ENCODE results near the gene COG7. TPM values are rescaled to one million over a fixed set of nuclear protein-coding genes. Genes with fewer than 3 reads are reported as not detected.

COG7 gene
- total RNA-seq, 1 experiment from 2014 or later: 22.1 TPM

DNA sequence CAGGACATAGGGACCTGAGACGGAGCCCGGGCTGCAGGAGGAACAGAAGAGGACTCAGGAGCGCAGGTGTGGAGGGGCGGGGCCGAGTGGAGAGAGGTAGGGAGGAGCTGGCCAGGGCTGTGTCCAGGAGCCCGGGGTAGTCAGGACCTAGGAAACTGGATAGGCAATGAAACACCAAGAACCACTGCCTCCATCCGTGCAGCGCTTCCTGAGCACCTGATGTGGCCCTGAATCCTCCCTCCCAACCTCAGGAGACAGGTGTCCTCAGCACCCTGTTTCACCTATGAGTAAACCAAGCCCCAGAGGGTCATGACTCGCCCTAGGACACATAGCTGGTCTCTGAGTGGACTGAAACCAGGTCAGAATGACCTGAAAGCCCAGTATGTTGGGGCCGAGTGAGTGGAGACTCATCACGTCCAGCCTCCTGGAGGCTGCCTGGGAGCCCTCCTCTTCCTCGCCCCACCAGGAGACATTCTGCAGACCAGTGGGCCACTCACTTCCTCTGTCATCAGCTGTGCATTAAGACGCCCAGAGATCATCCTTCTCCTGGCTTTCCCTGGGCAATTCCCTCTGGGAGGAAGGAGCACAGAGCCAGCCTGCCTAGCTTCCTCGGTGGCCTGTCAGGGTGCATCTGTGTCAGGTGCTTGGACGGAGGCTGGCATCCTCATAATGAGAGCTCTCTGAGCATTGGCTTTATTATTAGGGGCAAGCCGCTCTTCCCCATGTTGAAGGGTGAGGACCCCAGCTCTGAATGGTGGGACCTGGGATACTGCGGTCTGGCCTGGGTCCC is 78.1 kb downstream of the COG7 start:
- CTCF ChIA-PET: interaction anchor here (0.6 kb wide), 1 partner anchor 194 kb away, joined by 4 read pairs; no protein-coding TSS in a partner anchor
- Histone ChIP-seq H2AFZ (ENCODE audit: low read depth, low read length, poor library complexity, severe bottlenecking) (no peak overlapping the region), H3K4me3 (replicated peaks in 1 of 2; ENCODE audit: low read depth in 1 of 2, low read length in 2 of 2) (no peak overlapping the region), H3K4me1 (ENCODE audit: control insufficient read depth in 1 of 2, insufficient read depth in 2 of 2, low read length in 2 of 2) (no peaks in the 10 kb centered on the region), H3K79me2 (ENCODE audit: insufficient read depth, low read length) (no peaks in the 10 kb centered on the region), H3K4me2 (ENCODE audit: low read length) (no peak overlapping the region), H3K36me3 (ENCODE audit: control insufficient read depth in 1 of 2, insufficient read depth in 2 of 2, low read length in 2 of 2) (no peaks in the 10 kb centered on the region), H3K9me3 (ENCODE audit: control insufficient read depth in 1 of 2, insufficient read depth in 1 of 2, low read depth in 1 of 2, low read length in 2 of 2) (no peaks in the 10 kb centered on the region), H3K9ac (ENCODE audit: low read length) (no peak overlapping the region), H3K27me3 (ENCODE audit: insufficient read depth, low read length) (no peaks in the 10 kb centered on the region), H3K27ac (ENCODE audit: low read depth, low read length) (no peak overlapping the region), H4K20me1 (ENCODE audit: insufficient read depth) (no peaks in the 10 kb centered on the region), H3K9me2 (ENCODE audit: insufficient read depth) (no peaks in the 10 kb centered on the region)
- no peak for DNase-seq (ENCODE audit: low read depth, low spot score)
- TF ChIP-seq, protein P1, sequence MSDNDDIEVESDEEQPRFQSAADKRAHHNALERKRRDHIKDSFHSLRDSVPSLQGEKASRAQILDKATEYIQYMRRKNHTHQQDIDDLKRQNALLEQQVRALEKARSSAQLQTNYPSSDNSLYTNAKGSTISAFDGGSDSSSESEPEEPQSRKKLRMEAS (IDR thresholded peaks at IDR 0.05): no peak
- TF ChIP-seq, protein P2, sequence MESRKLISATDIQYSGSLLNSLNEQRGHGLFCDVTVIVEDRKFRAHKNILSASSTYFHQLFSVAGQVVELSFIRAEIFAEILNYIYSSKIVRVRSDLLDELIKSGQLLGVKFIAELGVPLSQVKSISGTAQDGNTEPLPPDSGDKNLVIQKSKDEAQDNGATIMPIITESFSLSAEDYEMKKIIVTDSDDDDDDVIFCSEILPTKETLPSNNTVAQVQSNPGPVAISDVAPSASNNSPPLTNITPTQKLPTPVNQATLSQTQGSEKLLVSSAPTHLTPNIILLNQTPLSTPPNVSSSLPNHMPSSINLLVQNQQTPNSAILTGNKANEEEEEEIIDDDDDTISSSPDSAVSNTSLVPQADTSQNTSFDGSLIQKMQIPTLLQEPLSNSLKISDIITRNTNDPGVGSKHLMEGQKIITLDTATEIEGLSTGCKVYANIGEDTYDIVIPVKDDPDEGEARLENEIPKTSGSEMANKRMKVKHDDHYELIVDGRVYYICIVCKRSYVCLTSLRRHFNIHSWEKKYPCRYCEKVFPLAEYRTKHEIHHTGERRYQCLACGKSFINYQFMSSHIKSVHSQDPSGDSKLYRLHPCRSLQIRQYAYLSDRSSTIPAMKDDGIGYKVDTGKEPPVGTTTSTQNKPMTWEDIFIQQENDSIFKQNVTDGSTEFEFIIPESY (IDR thresholded peaks at IDR 0.05; ENCODE audit: extremely low read depth, insufficient replicate concordance, low read length): no peak
- TF ChIP-seq EZH2phosphoT487 (IDR thresholded peaks at IDR 0.05; ENCODE audit: borderline replicate concordance) (no peak), RAD21 (IDR thresholded peaks at IDR 0.05; ENCODE audit: low read depth) (no peak), FOSL1 (IDR thresholded peaks at IDR 0.05; ENCODE audit: low read depth) (no peak), ELF1 (IDR thresholded peaks at IDR 0.05; ENCODE audit: borderline replicate concordance, low read depth) (no peak), EZH2 (IDR thresholded peaks at IDR 0.05) (no peak), CBX3 (IDR thresholded peaks at IDR 0.05; ENCODE audit: low read depth) (no peak), ZFX (IDR thresholded peaks at IDR 0.05) (no peak), SRF (IDR thresholded peaks at IDR 0.05; ENCODE audit: low read depth) (no peak), POLR2A (IDR thresholded peaks at IDR 0.05; ENCODE audit: borderline replicate concordance, extremely low read depth, insufficient read depth, insufficient read length) (no peak), TCF7L2 (IDR thresholded peaks at IDR 0.05; ENCODE audit: borderline replicate concordance, extremely low read depth, insufficient read depth, insufficient read length) (no peak), SP1 (IDR thresholded peaks at IDR 0.05; ENCODE audit: low read depth) (no peak)
- no TSS peak for BruUV-seq (replicated peaks)
- peak; percentile 53; the same call in 1 of the 2 replicates for ATAC-seq
- intact Hi-C loops (cut with micrococcal nuclease): no loop called here
- RAD21 ChIA-PET (ENCODE audit: low non-redundant PET in 1 of 2, low total read pairs in 2 of 2, uncharacterized antibody in 2 of 2, unreplicated experiment in 2 of 2): no interaction called here
- POLR2A ChIA-PET: interaction anchor here (0.7 kb wide), 1 partner anchor 154 kb away, joined by 3 read pairs; no protein-coding TSS in a partner anchor

All from HCT116 (cell line).